Coronary artery (tissue), 2 donors: ENCODE data around the gene GSTM3.

Experiments
- DNase-seq: peaks from one replicate; pipeline ENCODE4 v3.0.0-alpha.2; 2017; ENCODE audit warnings: low spot score
- H3K27ac ChIP-seq, 2 donors: fragments of 200-600 bp; sonication (generic); one replicate each; pipeline ENCODE4 v1.5.1; 2016 to 2019
- H3K4me3 ChIP-seq: fragments of 200-600 bp; sonication (generic); 2 replicates; pipeline ENCODE4 v1.5.1; 2016; ENCODE audit warnings: mild to moderate bottlenecking, moderate library complexity
- CTCF ChIP-seq: fragments of 200-600 bp; sonication (generic); IDR thresholded peaks from one replicate; pipeline ENCODE4 v1.5.1; 2019; ENCODE audit warnings: antibody characterized with exemption

Gene GSTM3

GRCh38 chr1:109740615-109741373 is at the start of gene GSTM3:
TSS of gene GSTM3 (minus strand) at chr1:109741038. CDS start at chr1:109740287, 751 bp downstream.
- no peak for DNase-seq
- no peak for TF ChIP-seq CTCF
- peak within 1 kb of the TSS; percentile 77 to 82 for H3K27ac ChIP-seq
- peak within 1 kb of the TSS; percentile 80 for H3K4me3 ChIP-seq

- no peak for DNase-seq
- no peak for TF ChIP-seq CTCF
- H3K4me3 ChIP-seq: no peak overlapping the region
- H3K27ac ChIP-seq: peak overlapping the region in 1 of 2 donors; percentile 1
Measured at GRCh38 chr1:109790329-109790728, 49.5 kb upstream of the GSTM3 start.

- DNase-seq: peak; percentile 71
- no peak for TF ChIP-seq CTCF
- H3K27ac ChIP-seq: no peak overlapping the region
- H3K4me3 ChIP-seq: no peak overlapping the region
Measured at GRCh38 chr1:109789551-109790180, 48.8 kb upstream of the GSTM3 start.

GRCh38 chr1:109788695-109789521 is 48.1 kb upstream of the GSTM3 start:
- DNase-seq: peak; percentile 50
- Histone ChIP-seq H3K4me3 (no peak overlapping the region), H3K27ac (no peak overlapping the region)
- no peak for TF ChIP-seq CTCF

GRCh38 chr1:109787845-109788601 is 47.2 kb upstream of the GSTM3 start:
- DNase-seq: peak; percentile 52
- Histone ChIP-seq H3K4me3 (no peak overlapping the region), H3K27ac (no peak overlapping the region)
- TF ChIP-seq CTCF: no peak

GRCh38 chr1:109787211-109787844 is 46.5 kb upstream of the GSTM3 start:
- no peak overlapping the region for H3K27ac ChIP-seq
- peak; percentile 55 for DNase-seq
- no peak for TF ChIP-seq CTCF
- H3K4me3 ChIP-seq: no peak overlapping the region
